ENCODE data around the gene EPG5.

GRCh38 chr18:45852631-45853030, 114.5 kb downstream of the EPG5 start:
- no peak for TF ChIP-seq IRF2 (CRISPR knock-in tag; IDR thresholded peaks at IDR 0.05; ENCODE audit: borderline replicate concordance, low read depth)
- TF ChIP-seq, protein P1, sequence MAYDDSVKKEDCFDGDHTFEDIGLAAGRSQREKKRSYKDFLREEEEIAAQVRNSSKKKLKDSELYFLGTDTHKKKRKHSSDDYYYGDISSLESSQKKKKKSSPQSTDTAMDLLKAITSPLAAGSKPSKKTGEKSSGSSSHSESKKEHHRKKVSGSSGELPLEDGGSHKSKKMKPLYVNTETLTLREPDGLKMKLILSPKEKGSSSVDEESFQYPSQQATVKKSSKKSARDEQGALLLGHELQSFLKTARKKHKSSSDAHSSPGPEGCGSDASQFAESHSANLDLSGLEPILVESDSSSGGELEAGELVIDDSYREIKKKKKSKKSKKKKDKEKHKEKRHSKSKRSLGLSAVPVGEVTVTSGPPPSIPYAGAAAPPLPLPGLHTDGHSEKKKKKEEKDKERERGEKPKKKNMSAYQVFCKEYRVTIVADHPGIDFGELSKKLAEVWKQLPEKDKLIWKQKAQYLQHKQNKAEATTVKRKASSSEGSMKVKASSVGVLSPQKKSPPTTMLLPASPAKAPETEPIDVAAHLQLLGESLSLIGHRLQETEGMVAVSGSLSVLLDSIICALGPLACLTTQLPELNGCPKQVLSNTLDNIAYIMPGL (CRISPR knock-in tag; IDR thresholded peaks at IDR 0.05), result no peak

All from WTC11 (cell line).